Activated naive CD4-positive, alpha-beta T cell (primary cell): ENCODE results near the gene MYO18B.

Experiments used
- DNase-seq, 4 experiments: peaks; one replicate each; lab custom pipeline; 2025; lab: John Stamatoyannopoulos, UW

The MYO18B gene

GRCh38 chr22:25990940-25991339, 249.0 kb downstream of the MYO18B start:
- no peak for DNase-seq

GRCh38 chr22:25992331-25992730, 250.3 kb downstream of the MYO18B start:
- no peak for DNase-seq

- DNase-seq: no peak
These were observed 254.7 kb downstream of the MYO18B start for GRCh38 chr22:25996669-25997068.

GRCh38 chr22:25997886-25998775, 256.1 kb downstream of the MYO18B start:
- no peak for DNase-seq

GRCh38 chr22:26002456-26002855, 260.5 kb downstream of the MYO18B start:
- DNase-seq: no peak

DNA sequence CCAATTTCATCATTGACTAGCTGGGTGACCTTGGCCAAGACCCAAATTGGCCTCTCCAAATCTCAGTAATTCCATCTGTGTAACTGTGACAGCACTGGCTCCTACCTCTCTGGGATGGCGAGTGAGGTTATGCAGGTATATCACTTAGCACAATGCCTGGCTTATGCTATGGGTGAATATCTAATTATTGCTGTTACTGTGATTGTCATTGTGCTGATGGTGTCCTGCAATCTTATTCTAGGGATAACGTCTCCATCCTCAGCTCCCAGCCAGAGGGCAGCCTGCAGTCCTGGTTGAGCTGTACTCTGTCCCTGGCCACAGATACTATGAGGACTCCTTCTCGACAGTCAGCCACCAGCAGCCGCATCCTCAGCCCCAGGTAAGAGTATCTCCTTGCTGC, 262.5 kb downstream of the MYO18B start:
- DNase-seq: no peak

- no peak for DNase-seq
These were observed 266.6 kb downstream of the MYO18B start for GRCh38 chr22:26008587-26008986.

- no peak for DNase-seq
These were observed 274.9 kb downstream of the MYO18B start for GRCh38 chr22:26016916-26017315.

- DNase-seq: no peak
These were observed 275.9 kb downstream of the MYO18B start for GRCh38 chr22:26017932-26018331.

GRCh38 chr22:26019596-26019995, 277.6 kb downstream of the MYO18B start:
- DNase-seq: no peak

DNA sequence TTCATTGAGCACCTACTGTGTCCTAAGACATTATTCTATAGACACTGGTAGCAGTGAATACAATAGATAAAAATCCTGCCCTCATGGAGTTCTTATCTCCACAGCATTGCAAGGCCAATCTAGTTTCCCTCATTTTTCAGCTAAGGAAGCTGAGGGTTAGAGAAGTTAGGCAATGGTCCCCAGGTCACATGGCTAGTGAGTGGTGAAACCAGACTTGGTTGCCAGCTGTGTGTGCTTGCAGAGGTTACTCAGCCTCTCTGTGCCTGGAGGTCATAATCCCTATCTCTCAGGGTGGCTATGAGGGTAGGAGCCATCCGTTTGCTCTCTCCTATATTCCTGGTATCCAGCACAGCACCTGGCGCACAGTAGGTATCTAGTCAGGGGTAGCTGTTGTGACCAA, 279.5 kb downstream of the MYO18B start:
- no peak for DNase-seq

GRCh38 chr22:26023104-26023775, 281.3 kb downstream of the MYO18B start:
- no peak for DNase-seq

DNA sequence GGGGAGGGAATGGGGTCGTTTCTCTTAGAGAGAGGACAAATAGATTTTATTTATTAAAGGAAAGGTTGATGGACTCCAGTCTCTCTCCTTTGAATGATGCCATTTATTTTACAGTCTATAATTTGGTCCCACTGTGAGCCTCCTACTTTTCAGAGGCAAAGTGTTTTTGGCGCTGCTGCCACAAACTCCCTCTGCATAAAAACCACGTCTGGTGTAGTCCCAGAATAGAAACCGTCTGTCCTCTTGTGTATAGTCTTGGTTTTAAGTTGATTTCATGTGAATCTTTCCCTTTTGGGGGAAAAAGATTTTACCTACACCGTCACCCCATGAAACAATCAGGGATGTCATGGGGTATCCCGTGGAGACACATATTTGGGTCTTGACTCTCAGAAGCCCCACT, 283.6 kb downstream of the MYO18B start:
- no peak for DNase-seq

DNA sequence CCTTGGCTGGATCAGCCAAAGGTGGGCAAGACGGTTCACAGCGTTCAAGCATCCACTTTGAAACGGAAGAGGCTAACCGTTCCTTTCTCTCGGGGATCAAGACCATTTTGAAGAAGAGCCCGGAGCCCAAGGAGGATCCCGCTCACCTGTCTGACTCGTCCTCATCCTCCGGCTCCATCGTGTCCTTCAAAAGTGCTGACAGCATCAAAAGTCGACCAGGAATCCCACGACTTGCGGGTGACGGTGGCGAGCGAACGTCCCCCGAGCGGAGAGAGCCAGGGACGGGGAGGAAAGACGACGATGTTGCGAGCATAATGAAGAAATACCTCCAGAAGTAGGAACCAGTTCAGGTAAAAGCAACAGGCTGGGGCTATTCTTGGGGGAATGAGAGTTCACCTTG, 285.4 kb downstream of the MYO18B start:
- no peak for DNase-seq

DNA sequence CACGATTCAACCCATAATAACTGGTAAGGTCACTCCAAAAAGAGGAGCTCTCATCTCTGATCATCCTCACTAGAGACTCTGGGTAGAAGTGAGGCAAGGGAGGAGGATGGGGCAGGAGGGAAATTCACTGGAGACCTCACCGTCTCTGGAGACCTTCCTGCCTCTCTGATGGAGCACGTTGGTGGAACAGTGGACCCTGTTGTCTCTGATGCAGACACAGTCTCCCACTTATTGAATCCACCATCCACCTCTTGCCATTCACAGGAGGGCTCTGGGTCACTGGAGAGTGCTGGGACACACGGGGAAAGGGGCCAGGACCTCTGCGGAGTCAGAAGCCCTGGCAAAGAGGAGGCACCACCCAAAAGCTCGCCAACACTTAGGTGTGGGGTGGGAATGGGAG, 289.7 kb downstream of the MYO18B start:
- no peak for DNase-seq

- no peak for DNase-seq
These were observed 291.1 kb downstream of the MYO18B start for GRCh38 chr22:26033071-26033470.

DNA sequence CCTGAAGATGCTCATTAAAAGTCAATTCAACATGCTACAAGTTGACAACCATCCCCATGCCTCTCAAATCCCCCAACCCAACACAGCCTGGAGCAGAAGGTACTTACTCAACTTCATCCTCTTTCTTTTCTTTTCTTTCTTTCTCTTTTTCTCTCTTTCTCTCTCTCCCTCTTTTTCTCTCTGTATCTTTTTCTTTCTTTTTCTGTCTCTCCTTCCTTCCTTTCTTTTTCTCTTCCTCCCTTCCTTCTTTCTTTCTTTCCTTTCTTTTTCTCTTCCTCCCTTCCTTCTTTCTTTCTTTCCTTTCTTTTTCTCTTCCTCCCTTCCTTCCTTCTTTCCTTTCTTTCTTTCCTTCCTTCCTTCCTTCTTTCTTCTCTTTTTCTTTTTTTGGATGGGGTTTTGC, 291.6 kb downstream of the MYO18B start:
- DNase-seq: no peak

DNA sequence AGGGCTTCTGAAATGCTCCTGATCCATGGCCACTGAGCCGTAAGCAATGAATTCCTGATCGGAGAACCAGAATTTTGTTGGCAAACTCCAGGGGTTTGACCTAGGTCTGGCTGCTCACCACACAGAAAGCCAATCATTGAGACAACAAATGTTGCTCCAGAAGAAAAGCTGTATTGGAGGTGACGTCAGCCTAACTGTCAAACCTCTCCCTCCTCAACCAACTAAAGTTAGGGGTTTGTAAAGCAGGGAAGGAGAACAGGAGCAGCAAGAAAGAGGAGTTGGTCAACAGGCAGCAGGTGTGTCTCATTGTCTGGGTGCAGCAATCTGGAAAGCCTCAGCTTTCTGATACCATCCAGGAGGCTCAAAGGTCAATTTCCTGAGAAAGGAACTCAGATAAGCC, 293.5 kb downstream of the MYO18B start:
- DNase-seq: no peak

DNA sequence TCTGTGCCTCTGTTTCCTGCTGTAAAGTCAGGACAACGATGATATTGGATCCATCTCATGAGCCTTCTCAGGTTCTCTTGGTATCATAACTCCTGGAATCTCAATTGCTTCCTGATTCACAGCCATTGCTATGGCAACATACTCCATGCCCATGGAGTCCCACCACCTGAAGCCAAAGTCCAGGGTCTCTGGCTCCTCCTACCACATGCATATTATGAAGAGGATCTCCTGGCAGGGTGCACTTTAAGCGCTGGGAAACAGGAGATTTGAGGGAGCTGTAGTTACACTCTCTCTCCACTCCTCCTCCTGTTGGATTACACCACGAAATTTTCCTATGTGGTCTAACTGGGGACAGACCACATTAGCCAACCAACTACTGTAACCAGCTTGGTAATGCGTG, 296.4 kb downstream of the MYO18B start:
- no peak for DNase-seq

DNA sequence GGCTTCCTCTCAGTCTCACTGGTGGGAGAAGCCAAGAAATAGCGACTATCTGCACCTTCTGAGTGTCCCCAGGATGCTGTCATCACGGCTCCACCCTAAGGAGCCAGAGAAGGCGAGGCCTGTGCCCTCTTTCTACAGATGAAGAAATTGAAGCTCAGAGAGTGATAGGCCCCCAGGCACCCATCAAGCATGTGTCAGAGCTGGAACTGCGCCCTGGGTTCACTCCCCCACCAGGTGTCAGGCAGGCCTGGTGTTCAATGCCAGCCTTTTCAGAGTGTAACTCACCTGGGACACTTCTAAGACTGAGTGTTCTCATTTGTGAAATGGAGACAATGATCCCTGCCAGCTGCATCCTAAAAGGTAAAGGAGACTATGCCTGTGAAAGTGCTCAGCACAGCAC, 299.9 kb downstream of the MYO18B start:
- DNase-seq: no peak

DNA sequence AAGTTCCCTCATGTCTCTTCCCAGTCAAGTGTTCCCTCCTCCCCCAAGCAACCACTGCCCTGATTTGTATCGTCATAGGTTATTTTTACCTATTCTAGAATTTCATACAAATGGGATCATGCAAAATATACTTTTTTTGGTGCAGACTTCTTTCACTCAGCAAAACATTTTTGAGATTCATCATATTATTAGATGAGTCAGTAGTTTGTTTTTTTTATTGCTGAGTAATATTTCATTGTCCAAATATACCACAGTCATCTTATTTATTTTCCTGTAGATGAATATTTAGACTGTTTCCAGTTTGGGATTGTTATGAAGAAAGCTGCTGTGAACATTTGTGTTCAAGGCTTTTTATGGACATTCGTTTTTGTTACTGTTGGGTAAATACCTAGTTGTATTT, 301.0 kb downstream of the MYO18B start:
- DNase-seq: no peak

GRCh38 chr22:26045051-26045450, 303.1 kb downstream of the MYO18B start:
- no peak for DNase-seq

DNA sequence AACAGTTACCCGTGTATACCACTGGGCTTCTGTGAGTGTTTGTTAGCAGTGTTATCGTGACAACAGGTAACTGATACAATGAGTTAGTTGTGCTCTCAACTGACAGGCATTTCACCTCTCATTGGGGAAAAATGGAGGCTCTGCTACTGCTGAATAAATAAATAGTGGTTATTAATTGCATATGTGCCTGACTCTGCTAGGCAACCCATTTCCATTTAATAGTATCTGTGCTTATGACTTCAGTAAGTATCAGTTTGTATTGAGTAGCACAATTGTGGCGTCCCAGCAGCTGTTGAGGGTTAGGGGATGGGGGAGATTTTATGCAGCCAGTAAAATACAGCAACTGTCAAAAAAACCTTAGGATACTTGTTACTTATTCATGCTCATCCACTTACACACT, 303.9 kb downstream of the MYO18B start:
- no peak for DNase-seq

DNA sequence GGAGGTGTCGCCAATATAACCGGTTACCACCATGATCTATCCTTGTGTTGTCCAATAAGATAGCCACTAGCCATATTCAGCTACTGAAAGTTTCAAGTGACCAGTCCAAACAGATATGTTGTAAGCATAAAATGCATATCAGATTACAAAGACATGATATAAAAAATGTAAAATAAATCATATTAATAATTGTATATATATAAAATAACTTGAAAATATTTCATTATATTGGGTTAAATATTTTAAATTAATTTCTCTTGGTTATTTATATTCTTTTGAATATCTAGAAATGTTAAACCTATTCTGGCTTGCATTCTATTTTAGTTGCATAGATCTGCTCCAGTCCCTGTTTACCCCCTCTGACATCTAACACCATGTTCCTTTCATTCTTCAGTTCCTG, 305.5 kb downstream of the MYO18B start:
- DNase-seq: no peak
